Measurements from ENCODE around the gene FLYWCH2.

FLYWCH2 gene

DNA sequence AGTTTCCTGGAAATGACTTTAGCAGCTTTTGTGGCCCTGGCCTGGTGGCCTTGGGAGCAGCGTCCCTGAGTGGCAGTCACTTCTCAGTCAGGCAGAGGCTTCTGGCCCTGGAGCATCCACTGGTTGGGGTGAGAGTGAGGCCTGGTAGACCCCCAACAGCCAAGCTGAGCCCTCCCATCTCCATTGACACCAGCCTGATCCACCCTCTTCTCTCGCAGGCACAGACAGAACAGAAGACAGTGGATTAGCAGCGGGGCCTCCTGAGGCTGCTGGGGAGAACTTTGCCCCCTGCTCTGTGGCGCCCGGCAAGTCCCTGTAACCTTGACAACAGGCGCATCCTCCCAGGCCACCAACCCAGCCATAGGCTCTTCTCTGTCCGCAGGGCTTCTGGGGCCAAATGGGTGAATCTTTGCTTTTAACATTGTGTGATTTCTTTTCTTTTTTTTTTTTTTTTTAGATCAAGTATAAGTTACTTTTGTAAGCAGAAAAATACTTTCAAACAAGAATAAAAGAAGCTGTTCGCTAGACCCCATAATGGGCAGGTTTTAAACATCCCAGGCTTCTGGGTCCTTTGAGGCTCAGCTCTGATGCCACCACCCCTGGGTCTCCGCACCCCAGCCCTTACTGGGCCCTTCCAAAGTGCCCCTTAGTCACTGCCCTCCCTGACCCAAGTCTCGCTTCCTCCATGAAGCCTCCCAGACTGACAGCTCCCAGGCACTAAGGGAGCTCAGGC is 16.0 kb downstream of the FLYWCH2 start:
- H4K91ac ChIP-seq (ENCODE audit: low read depth, low read length): no peak overlapping the region
- no peaks in the 10 kb centered on the region for H3K79me2 ChIP-seq (ENCODE audit: control insufficient read depth, insufficient read depth, low read length, poor library complexity)
- H2BK5ac ChIP-seq (ENCODE audit: low read depth, low read length, poor library complexity): no peak overlapping the region
- H2AK5ac ChIP-seq (ENCODE audit: low read length): no peak overlapping the region
- H3K14ac ChIP-seq (ENCODE audit: low read length): no peak overlapping the region
- H3K4me2 ChIP-seq (ENCODE audit: low read length): no peak overlapping the region
- no peaks in the 10 kb centered on the region for H3K27me3 ChIP-seq (ENCODE audit: insufficient read depth, low read length)
- H3K9me3 ChIP-seq (ENCODE audit: insufficient read depth, low read depth, low read length): no peaks in the 10 kb centered on the region
- H3K4ac ChIP-seq (ENCODE audit: low read depth, low read length): no peak overlapping the region
- H4K12ac ChIP-seq (ENCODE audit: low read depth, low read length): no peak overlapping the region
- H3K36me3 ChIP-seq (ENCODE audit: control insufficient read depth in 1 of 2, insufficient read depth in 2 of 2, low read length in 2 of 2): peaks cover 4 to 5% of the 10 kb centered on the region in 2 experiments
- H3K23ac ChIP-seq (ENCODE audit: low read length): no peak overlapping the region
- H3K79me1 ChIP-seq (ENCODE audit: low read length): no peaks in the 10 kb centered on the region
- no peak for DNase-seq
- no peak overlapping the region for H3K27ac ChIP-seq (ENCODE audit: low read depth, low read length)
- no peak overlapping the region for H2BK120ac ChIP-seq (ENCODE audit: insufficient read depth, low read length, poor library complexity)
- no peak overlapping the region for H3K18ac ChIP-seq (ENCODE audit: low read length)
- no peak overlapping the region for H4K8ac ChIP-seq (ENCODE audit: low read depth, low read length)
- H2AFZ ChIP-seq (ENCODE audit: insufficient read depth, low read length, poor library complexity): no peak overlapping the region
- peaks cover 0 to 4% of the 10 kb centered on the region in 2 experiments for H3K4me1 ChIP-seq (ENCODE audit: control insufficient read depth in 1 of 2, insufficient read depth in 2 of 2, low read length in 2 of 2)
- no peak overlapping the region for H2BK12ac ChIP-seq (ENCODE audit: low read length)
- no peak overlapping the region for H3K9ac ChIP-seq (ENCODE audit: low read length)
- no CpG with 5 or more reads among the region's 10 CpGs for WGBS (ENCODE audit: extremely low coverage, insufficient coverage, insufficient read length)
- H3K4me3 ChIP-seq (ENCODE audit: low read depth, low read length): no peak overlapping the region

DNA sequence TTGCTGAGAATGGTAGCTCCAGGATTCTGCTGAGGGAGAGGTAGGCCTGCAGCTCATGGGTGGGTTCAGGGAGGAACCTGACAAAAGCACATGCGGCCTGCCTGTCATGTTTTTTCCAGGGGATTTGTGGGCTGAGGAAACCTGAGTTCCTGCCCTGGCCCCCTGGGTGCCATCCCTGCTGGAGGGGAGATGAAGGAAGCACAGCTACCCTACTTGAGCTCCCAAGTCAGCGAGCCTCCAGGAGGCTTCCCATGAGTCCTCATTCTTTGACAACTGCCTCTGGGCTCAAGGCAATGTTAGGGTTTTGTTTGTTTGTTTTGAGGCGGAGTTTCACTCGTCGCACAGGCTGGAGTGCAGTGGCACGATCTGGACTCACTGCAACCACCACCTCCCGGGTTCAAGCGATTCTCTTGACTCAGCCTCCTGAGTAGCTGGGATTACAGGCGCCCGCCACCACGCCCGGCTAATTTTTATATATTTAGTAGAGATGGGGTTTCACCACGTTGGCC is 16.6 kb downstream of the FLYWCH2 start:
- Histone ChIP-seq H3K4me1 (ENCODE audit: control insufficient read depth in 1 of 2, insufficient read depth in 2 of 2, low read length in 2 of 2) (peaks cover 2 to 4% of the 10 kb centered on the region in 2 experiments), H3K18ac (ENCODE audit: low read length) (no peak overlapping the region), H4K91ac (ENCODE audit: low read depth, low read length) (no peak overlapping the region), H2AK5ac (ENCODE audit: low read length) (no peak overlapping the region), H3K79me2 (ENCODE audit: control insufficient read depth, insufficient read depth, low read length, poor library complexity) (peaks cover 3% of the 10 kb centered on the region), H3K9me3 (ENCODE audit: insufficient read depth, low read depth, low read length) (no peaks in the 10 kb centered on the region), H4K8ac (ENCODE audit: low read depth, low read length) (no peak overlapping the region), H3K4me3 (ENCODE audit: low read depth, low read length) (no peak overlapping the region), H2BK12ac (ENCODE audit: low read length) (no peak overlapping the region), H4K12ac (ENCODE audit: low read depth, low read length) (no peak overlapping the region), H3K27ac (ENCODE audit: low read depth, low read length) (no peak overlapping the region), H2BK5ac (ENCODE audit: low read depth, low read length, poor library complexity) (no peak overlapping the region), H3K9ac (ENCODE audit: low read length) (no peak overlapping the region), H2AFZ (ENCODE audit: insufficient read depth, low read length, poor library complexity) (no peak overlapping the region), H3K36me3 (ENCODE audit: control insufficient read depth in 1 of 2, insufficient read depth in 2 of 2, low read length in 2 of 2) (peaks cover 2 to 5% of the 10 kb centered on the region in 2 experiments), H3K14ac (ENCODE audit: low read length) (no peak overlapping the region), H2BK120ac (ENCODE audit: insufficient read depth, low read length, poor library complexity) (no peak overlapping the region), H3K23ac (ENCODE audit: low read length) (no peak overlapping the region), H3K4me2 (ENCODE audit: low read length) (no peak overlapping the region), H3K79me1 (ENCODE audit: low read length) (peaks cover 4% of the 10 kb centered on the region), H3K4ac (ENCODE audit: low read depth, low read length) (no peak overlapping the region), H3K27me3 (ENCODE audit: insufficient read depth, low read length) (no peaks in the 10 kb centered on the region)
- DNase-seq: no peak
- WGBS (ENCODE audit: extremely low coverage, insufficient coverage, insufficient read length): no CpG with 5 or more reads among the region's 13 CpGs

DNA sequence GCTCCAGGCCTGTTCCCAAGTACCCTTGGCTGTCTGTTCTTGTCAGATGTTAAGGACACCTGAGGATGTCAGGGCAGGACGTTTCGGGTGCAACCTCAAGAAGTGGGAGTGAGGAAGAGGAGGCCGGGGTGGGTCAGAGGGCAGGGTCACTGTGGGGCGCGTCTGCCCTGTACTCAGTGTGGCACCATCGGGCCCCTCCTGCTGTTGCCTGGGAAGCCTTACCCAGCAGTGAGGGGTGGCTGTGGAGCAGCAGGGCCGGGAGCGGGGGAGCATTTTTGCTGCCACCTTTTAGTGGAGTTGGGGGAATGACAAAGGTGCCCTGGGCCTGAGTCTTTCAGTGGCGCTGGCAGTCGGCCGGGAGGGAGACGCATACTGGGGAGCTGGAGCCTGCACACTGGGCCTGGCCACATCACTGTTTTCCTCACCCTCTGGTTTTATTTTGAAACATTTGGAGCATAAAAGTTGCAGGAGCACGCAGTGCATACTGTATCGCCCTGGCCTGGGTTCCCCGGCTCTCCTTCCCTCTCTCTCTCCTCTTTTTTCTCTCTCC is 17.6 kb downstream of the FLYWCH2 start:
- Histone ChIP-seq H3K4me3 (ENCODE audit: low read depth, low read length) (no peak overlapping the region), H3K4me1 (ENCODE audit: control insufficient read depth in 1 of 2, insufficient read depth in 2 of 2, low read length in 2 of 2) (peaks cover 2 to 3% of the 10 kb centered on the region in 2 experiments), H2BK12ac (ENCODE audit: low read length) (no peak overlapping the region), H3K4me2 (ENCODE audit: low read length) (no peak overlapping the region), H3K4ac (ENCODE audit: low read depth, low read length) (no peak overlapping the region), H3K27me3 (ENCODE audit: insufficient read depth, low read length) (no peaks in the 10 kb centered on the region), H3K14ac (ENCODE audit: low read length) (no peak overlapping the region), H4K12ac (ENCODE audit: low read depth, low read length) (no peak overlapping the region), H3K79me1 (ENCODE audit: low read length) (peaks cover 7% of the 10 kb centered on the region), H4K8ac (ENCODE audit: low read depth, low read length) (no peak overlapping the region), H2AK5ac (ENCODE audit: low read length) (no peak overlapping the region), H2BK120ac (ENCODE audit: insufficient read depth, low read length, poor library complexity) (no peak overlapping the region), H3K23ac (ENCODE audit: low read length) (no peak overlapping the region), H2AFZ (ENCODE audit: insufficient read depth, low read length, poor library complexity) (no peak overlapping the region), H3K18ac (ENCODE audit: low read length) (no peak overlapping the region), H3K9me3 (ENCODE audit: insufficient read depth, low read depth, low read length) (no peaks in the 10 kb centered on the region), H3K27ac (ENCODE audit: low read depth, low read length) (no peak overlapping the region), H3K79me2 (ENCODE audit: control insufficient read depth, insufficient read depth, low read length, poor library complexity) (peaks cover 5% of the 10 kb centered on the region), H4K91ac (ENCODE audit: low read depth, low read length) (no peak overlapping the region), H3K36me3 (ENCODE audit: control insufficient read depth in 1 of 2, insufficient read depth in 2 of 2, low read length in 2 of 2) (peaks cover 2 to 5% of the 10 kb centered on the region in 2 experiments), H3K9ac (ENCODE audit: low read length) (no peak overlapping the region), H2BK5ac (ENCODE audit: low read depth, low read length, poor library complexity) (no peak overlapping the region)
- no CpG with 5 or more reads among the region's 15 CpGs for WGBS (ENCODE audit: extremely low coverage, insufficient coverage, insufficient read length)
- DNase-seq: no peak

GRCh38 chr16:2902337-2903130 is 19.5 kb downstream of the FLYWCH2 start:
- H3K4ac ChIP-seq (ENCODE audit: low read depth, low read length): no peak overlapping the region
- H3K36me3 ChIP-seq (ENCODE audit: control insufficient read depth in 1 of 2, insufficient read depth in 2 of 2, low read length in 2 of 2): peaks cover 0 to 2% of the 10 kb centered on the region in 2 experiments
- no peak overlapping the region for H2BK12ac ChIP-seq (ENCODE audit: low read length)
- no peak overlapping the region for H3K27ac ChIP-seq (ENCODE audit: low read depth, low read length)
- H3K27me3 ChIP-seq (ENCODE audit: insufficient read depth, low read length): no peaks in the 10 kb centered on the region
- no peak overlapping the region for H3K9ac ChIP-seq (ENCODE audit: low read length)
- H3K4me3 ChIP-seq (ENCODE audit: low read depth, low read length): no peak overlapping the region
- H3K4me2 ChIP-seq (ENCODE audit: low read length): no peak overlapping the region
- no peak overlapping the region for H2BK5ac ChIP-seq (ENCODE audit: low read depth, low read length, poor library complexity)
- H3K23ac ChIP-seq (ENCODE audit: low read length): no peak overlapping the region
- peaks cover 5% of the 10 kb centered on the region for H3K79me2 ChIP-seq (ENCODE audit: control insufficient read depth, insufficient read depth, low read length, poor library complexity)
- no peak overlapping the region for H2AFZ ChIP-seq (ENCODE audit: insufficient read depth, low read length, poor library complexity)
- H3K18ac ChIP-seq (ENCODE audit: low read length): no peak overlapping the region
- H3K9me3 ChIP-seq (ENCODE audit: insufficient read depth, low read depth, low read length): peaks cover 3% of the 10 kb centered on the region
- no peak overlapping the region for H3K14ac ChIP-seq (ENCODE audit: low read length)
- WGBS (ENCODE audit: extremely low coverage, insufficient coverage, insufficient read length): no CpG with 5 or more reads among the region's 9 CpGs
- H4K91ac ChIP-seq (ENCODE audit: low read depth, low read length): no peak overlapping the region
- H3K4me1 ChIP-seq (ENCODE audit: control insufficient read depth in 1 of 2, insufficient read depth in 2 of 2, low read length in 2 of 2): peaks cover 0 to 2% of the 10 kb centered on the region in 2 experiments
- DNase-seq: peak; percentile 15 to 75
- no peak overlapping the region for H4K8ac ChIP-seq (ENCODE audit: low read depth, low read length)
- H2BK120ac ChIP-seq (ENCODE audit: insufficient read depth, low read length, poor library complexity): no peak overlapping the region
- peaks cover 7% of the 10 kb centered on the region for H3K79me1 ChIP-seq (ENCODE audit: low read length)
- no peak overlapping the region for H2AK5ac ChIP-seq (ENCODE audit: low read length)
- no peak overlapping the region for H4K12ac ChIP-seq (ENCODE audit: low read depth, low read length)
